C4-2B (cell line): ENCODE results near the gene CFAP210.

Experiments
- H3K27ac ChIP-seq: fragments of 450-650 bp; 2 replicates; pipeline ENCODE4 v1.5.1; 2017
- ZFX ChIP-seq: fragments of 450-650 bp; IDR thresholded peaks from 2 replicates; pipeline ENCODE4 v1.6.1; 2017
- TF ChIP-seq, protein P1 (sequence below): fragments of 450-650 bp; conservative IDR thresholded peaks from 2 replicates; pipeline ENCODE4 v1.5.1; 2017; ENCODE audit warnings: mild to moderate bottlenecking

The CFAP210 gene

DNA sequence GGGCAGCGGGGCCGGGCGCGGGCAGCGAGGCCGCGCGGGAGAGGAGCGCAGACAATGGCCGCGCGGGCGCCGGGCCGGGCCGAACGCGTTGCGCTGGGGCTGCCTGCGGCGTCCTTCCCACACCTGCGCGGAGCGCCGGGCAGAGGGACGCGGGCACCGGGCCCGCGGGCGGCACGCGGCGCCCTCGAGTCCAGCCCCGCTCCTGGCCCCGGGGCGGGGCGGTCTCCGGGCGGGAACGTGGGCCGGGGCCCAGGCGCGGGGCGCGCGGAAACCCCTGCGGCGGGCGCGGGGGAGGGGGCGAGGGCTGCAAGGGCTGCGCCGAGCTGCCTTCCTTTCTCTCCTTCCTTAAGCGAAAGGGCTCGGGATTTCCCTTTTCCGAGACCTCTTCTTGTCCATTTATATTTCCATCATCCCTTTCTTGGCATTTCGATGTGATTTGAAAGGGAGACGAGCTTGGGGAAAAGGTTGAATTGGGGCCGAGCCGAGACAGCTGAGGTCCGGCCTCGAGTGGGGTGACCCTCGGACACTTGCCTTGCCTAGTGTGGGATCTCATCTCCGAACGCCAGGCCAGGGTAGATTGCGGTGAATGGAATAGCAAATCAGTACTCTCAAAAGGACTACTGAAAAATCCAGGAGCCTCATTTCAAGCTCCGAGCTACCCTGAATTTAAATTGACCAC, 40.1 kb upstream of the CFAP210 start:
- peak; percentile 90 for TF ChIP-seq ZFX
- TF ChIP-seq, protein P1, sequence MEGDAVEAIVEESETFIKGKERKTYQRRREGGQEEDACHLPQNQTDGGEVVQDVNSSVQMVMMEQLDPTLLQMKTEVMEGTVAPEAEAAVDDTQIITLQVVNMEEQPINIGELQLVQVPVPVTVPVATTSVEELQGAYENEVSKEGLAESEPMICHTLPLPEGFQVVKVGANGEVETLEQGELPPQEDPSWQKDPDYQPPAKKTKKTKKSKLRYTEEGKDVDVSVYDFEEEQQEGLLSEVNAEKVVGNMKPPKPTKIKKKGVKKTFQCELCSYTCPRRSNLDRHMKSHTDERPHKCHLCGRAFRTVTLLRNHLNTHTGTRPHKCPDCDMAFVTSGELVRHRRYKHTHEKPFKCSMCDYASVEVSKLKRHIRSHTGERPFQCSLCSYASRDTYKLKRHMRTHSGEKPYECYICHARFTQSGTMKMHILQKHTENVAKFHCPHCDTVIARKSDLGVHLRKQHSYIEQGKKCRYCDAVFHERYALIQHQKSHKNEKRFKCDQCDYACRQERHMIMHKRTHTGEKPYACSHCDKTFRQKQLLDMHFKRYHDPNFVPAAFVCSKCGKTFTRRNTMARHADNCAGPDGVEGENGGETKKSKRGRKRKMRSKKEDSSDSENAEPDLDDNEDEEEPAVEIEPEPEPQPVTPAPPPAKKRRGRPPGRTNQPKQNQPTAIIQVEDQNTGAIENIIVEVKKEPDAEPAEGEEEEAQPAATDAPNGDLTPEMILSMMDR: no peak
- peak overlapping the region; percentile 79 for H3K27ac ChIP-seq

GRCh38 chr2:169732583-169733358, 38.6 kb upstream of the CFAP210 start:
- H3K27ac ChIP-seq: peak overlapping the region; percentile 79

DNA sequence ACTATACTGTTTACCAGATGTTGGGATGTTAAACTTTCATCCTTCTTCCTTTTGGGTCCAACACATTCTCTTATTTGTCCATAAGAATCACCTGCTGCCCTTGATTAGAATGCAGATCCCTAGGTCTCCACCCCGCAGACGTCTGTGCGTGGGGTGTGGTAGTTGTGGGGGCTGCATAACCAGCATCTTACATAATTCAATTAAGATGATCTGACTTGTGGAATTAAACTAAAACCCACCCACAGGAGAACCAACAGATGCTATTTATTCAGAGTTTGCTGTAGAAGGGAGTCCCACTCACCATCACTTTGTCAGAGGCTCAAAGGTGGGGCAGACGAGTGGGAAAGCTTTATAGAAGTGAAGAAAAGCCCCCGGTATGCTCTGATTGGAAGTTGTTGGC, 37.9 kb upstream of the CFAP210 start:
- H3K27ac ChIP-seq: no peak overlapping the region
- TF ChIP-seq ZFX: no peak
- TF ChIP-seq, protein P1: no peak

More at GRCh38 chr2:169732583-169733358, 38.6 kb upstream of the CFAP210 start:
- no peak for TF ChIP-seq ZFX
- TF ChIP-seq, protein P1: no peak

- H3K27ac ChIP-seq: no peak overlapping the region
- no peak for TF ChIP-seq ZFX
- TF ChIP-seq, protein P1: no peak
These were observed 35.0 kb upstream of the CFAP210 start for GRCh38 chr2:169729274-169729605.

DNA sequence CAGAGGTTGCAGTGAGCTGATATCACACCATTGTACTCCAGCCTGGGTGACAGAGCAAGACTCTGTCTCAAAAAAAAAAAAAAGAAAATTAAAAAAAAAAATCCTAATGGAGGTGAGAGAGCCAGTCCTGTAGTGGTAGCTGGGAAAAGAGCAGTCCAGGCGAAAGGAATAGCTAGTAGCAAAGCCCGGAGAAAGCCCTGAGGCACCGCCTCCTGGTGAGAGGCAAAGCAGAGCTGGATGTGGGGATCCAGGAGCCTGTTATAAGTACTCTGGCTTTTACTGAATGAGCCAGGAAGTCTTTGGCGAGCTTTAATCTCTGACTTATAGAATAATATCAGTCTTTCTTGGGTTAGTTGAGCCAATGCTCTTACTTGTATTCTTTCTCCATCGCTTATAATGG, 32.9 kb upstream of the CFAP210 start:
- no peak for TF ChIP-seq ZFX
- TF ChIP-seq, protein P1: no peak
- no peak overlapping the region for H3K27ac ChIP-seq

GRCh38 chr2:169721016-169721415, 26.8 kb upstream of the CFAP210 start:
- TF ChIP-seq, protein P1: no peak
- TF ChIP-seq ZFX: no peak
- no peak overlapping the region for H3K27ac ChIP-seq

- no peak overlapping the region for H3K27ac ChIP-seq
- TF ChIP-seq, protein P1: no peak
- no peak for TF ChIP-seq ZFX
These were observed 24.8 kb upstream of the CFAP210 start for GRCh38 chr2:169718930-169719504.
